Astrocyte of the cerebellum (primary cell): Measurements from ENCODE around the gene C1orf56.

ENCODE experiments used
- DNase-seq: peaks from one replicate; pipeline ENCODE4 v3.0.0-alpha.2; 2011; ENCODE audit warnings: low read depth
- H3K4me3 ChIP-seq: 2 replicates; pipeline ENCODE4 v1.5.1; 2011; ENCODE audit warnings: mild to moderate bottlenecking, low read depth, low read length, moderate library complexity
- CTCF ChIP-seq: IDR thresholded peaks from 2 replicates; pipeline ENCODE4 v1.5.1; 2012; ENCODE audit warnings: low read length, low read depth, moderate library complexity, mild to moderate bottlenecking; ENCODE audit errors: missing control alignments
- in situ Hi-C: cut with HindIII; loops from 2 replicates; pipeline ENCODE4 v1.10.0; 2017; ENCODE audit warnings: low sequenced_read_pairs

The C1orf56 gene

GRCh38 chr1:151060007-151060656, 12.6 kb downstream of the C1orf56 start, which contains the start of gene MLLT11:
MLLT11 (plus strand) TSS chr1:151060397; CDS start chr1:151067225, 6,828 bp downstream.
- in situ Hi-C loops: no loop called here
- H3K4me3 ChIP-seq: peak within 1 kb of the TSS; percentile 94
- DNase-seq: no peak
- no peak for TF ChIP-seq CTCF

- DNase-seq: no peak
- in situ Hi-C loops: no loop called here
- no peak for TF ChIP-seq CTCF
- H3K4me3 ChIP-seq: peak overlapping the region; percentile 94
Measured at GRCh38 chr1:151060657-151061421, 13.3 kb downstream of the C1orf56 start.

GRCh38 chr1:151061704-151062103, 14.2 kb downstream of the C1orf56 start:
- in situ Hi-C loops: no loop called here
- no peak for DNase-seq
- no peak for TF ChIP-seq CTCF
- H3K4me3 ChIP-seq: peak overlapping the region; percentile 94

- in situ Hi-C loops: no loop called here
- no peak for DNase-seq
Measured at GRCh38 chr1:151062741-151063371, 15.3 kb downstream of the C1orf56 start.

GRCh38 chr1:151065089-151065645, 17.6 kb downstream of the C1orf56 start:
- H3K4me3 ChIP-seq: no peak overlapping the region
- DNase-seq: no peak
- in situ Hi-C loops: no loop called here
- TF ChIP-seq CTCF: no peak

More at GRCh38 chr1:151062741-151063371, 15.3 kb downstream of the C1orf56 start:
- no peak for TF ChIP-seq CTCF
- no peak overlapping the region for H3K4me3 ChIP-seq

- no peak for TF ChIP-seq CTCF
- no peak for DNase-seq
- no peak overlapping the region for H3K4me3 ChIP-seq
- in situ Hi-C loops: no loop called here
Measured at GRCh38 chr1:151067185-151067584, 19.6 kb downstream of the C1orf56 start.
